ENCODE results near the gene DMD. TPM values are rescaled to one million over a fixed set of nuclear protein-coding genes. Genes with fewer than 3 reads are reported as not detected.

Gene DMD
- total and polyA plus RNA-seq, 2 of the 8 experiments (the other 6 are each of a cell fraction or from before 2014, with no cell fraction given) = 4.8 to 7.4 TPM

GRCh38 chrX:31367816-31368215, 1843.5 kb downstream of the DMD start:
- H4K91ac ChIP-seq (replicated peaks; ENCODE audit: insufficient read length, low read length) = no peak overlapping the region
- no peak overlapping the region for H3K56ac ChIP-seq (replicated peaks; ENCODE audit: insufficient read length, low read depth, low read length)
- H2AFZ ChIP-seq (ENCODE audit: low read length) = no peak overlapping the region
- DNase-seq (ENCODE audit: low read depth in 1 of 2, low spot score in 2 of 2) = no peak
- H2BK5ac ChIP-seq (ENCODE audit: low read depth, low read length) = no peak overlapping the region
- CTCF ChIA-PET (ENCODE audit: partially characterized antibody) = interaction anchor here (0.9 kb wide), 1 partner anchor 8 kb away, joined by 5 read pairs; no protein-coding TSS in a partner anchor
- H2BK12ac ChIP-seq (ENCODE audit: low read depth, low read length) = no peak overlapping the region
- H3K36me3 ChIP-seq (ENCODE audit: control insufficient read depth in 2 of 4, insufficient read depth in 4 of 4, low read length in 3 of 4) = no peaks in the 10 kb centered on the region
- no peak overlapping the region for H2BK15ac ChIP-seq (ENCODE audit: low read length)
- H3K4me3 ChIP-seq (ENCODE audit: extremely low read depth in 1 of 4, insufficient read depth in 2 of 4, low read depth in 3 of 4, low read length in 4 of 4) = no peak overlapping the region
- WGBS, 2 experiments (ENCODE audit: extremely low coverage in 1 of 2, insufficient coverage in 1 of 2, insufficient read length in 1 of 2, insufficient replicate concordance in 2 of 2, low coverage in 1 of 2, low lambda C conversion rate in 2 of 2, missing lambda C conversion rate in 1 of 2) = 90% methylated on average over 3 of the region's 3 CpGs; no CpG with 5 or more reads in 1 of the 2 experiments
- H4K8ac ChIP-seq (ENCODE audit: extremely low read depth, insufficient read depth, low read length) = no peak overlapping the region
- H3K27ac ChIP-seq (ENCODE audit: low read depth, low read length) = no peak overlapping the region
- H3K79me1 ChIP-seq (ENCODE audit: low read depth, low read length) = no peaks in the 10 kb centered on the region
- no peak overlapping the region for H2AK5ac ChIP-seq (ENCODE audit: low read depth, low read length)
- POLR2A ChIA-PET (ENCODE audit: partially characterized antibody) = no interaction called here
- no peaks in the 10 kb centered on the region for H3K23me2 ChIP-seq (ENCODE audit: low read depth, low read length)
- H3K4me1 ChIP-seq (replicated peaks in 1 of 4; ENCODE audit: control insufficient read depth in 3 of 4, insufficient read depth in 4 of 4, low read length in 3 of 4) = no peaks in the 10 kb centered on the region
- no peaks in the 10 kb centered on the region for H4K20me1 ChIP-seq (replicated peaks in 1 of 2; ENCODE audit: control insufficient read depth in 1 of 2, insufficient read depth in 2 of 2, low read length in 2 of 2)
- no peak overlapping the region for H3K23ac ChIP-seq (ENCODE audit: insufficient read length)
- H3K4me2 ChIP-seq (ENCODE audit: insufficient read depth in 1 of 2, low read depth in 2 of 2, low read length in 2 of 2) = no peak overlapping the region
- H3K27me3 ChIP-seq (replicated peaks in 1 of 4; ENCODE audit: control insufficient read depth in 3 of 4, extremely low read depth in 1 of 4, insufficient read depth in 3 of 4, low read length in 3 of 4) = no peaks in the 10 kb centered on the region
- H3K9ac ChIP-seq (replicated peaks in 1 of 4; ENCODE audit: extremely low read depth in 1 of 4, low read depth in 3 of 4, low read length in 3 of 4) = no peak overlapping the region
- H3K4ac ChIP-seq (replicated peaks; ENCODE audit: insufficient read length, low read depth, low read length) = no peak overlapping the region
- H2BK20ac ChIP-seq (ENCODE audit: low read length) = no peak overlapping the region
- no peak overlapping the region for H3K18ac ChIP-seq (ENCODE audit: extremely low read depth, low read length)
- TF ChIP-seq JUN (IDR thresholded peaks at IDR 0.05; ENCODE audit: low read depth, low read length) (no peak), KDM4A (IDR thresholded peaks at IDR 0.05; ENCODE audit: low read depth, low read length, severe bottlenecking) (no peak), BRCA1 (IDR thresholded peaks at IDR 0.05; ENCODE audit: low read depth, low read length) (no peak), KDM1A (IDR thresholded peaks at IDR 0.05; ENCODE audit: borderline replicate concordance, low read length) (no peak)
- FAIRE-seq = no peak
- H3K79me2 ChIP-seq (ENCODE audit: control insufficient read depth in 1 of 2, insufficient read depth in 2 of 2, low read length in 2 of 2) = no peaks in the 10 kb centered on the region
- no peak overlapping the region for H2BK120ac ChIP-seq (replicated peaks; ENCODE audit: low read depth, low read length)
- no peaks in the 10 kb centered on the region for H3K9me3 ChIP-seq (ENCODE audit: insufficient read depth in 2 of 2, low read depth in 1 of 2, low read length in 1 of 2)
- no peak overlapping the region for H3K14ac ChIP-seq (ENCODE audit: insufficient read length)
- no peak overlapping the region for H4K5ac ChIP-seq (ENCODE audit: insufficient read length, low read depth, low read length)

Measured in H1 (cell line).